ENCODE measurements around the gene PUS1. TPM values are rescaled to one million over a fixed set of nuclear protein-coding genes. Genes with fewer than 3 reads are reported as not detected.
"Not testable (repeated sequence)": the region's sequence is repeated elsewhere in the genome, so short reads cannot be mapped to it uniquely, and the experiment has no call there.

The PUS1 gene
- total RNA-seq, 1 donor from 2014 or later = 18.8 TPM

GRCh38 chr12:131982041-131982440 is 53.0 kb downstream of the PUS1 start:
- H3K27ac Mint-ChIP-seq (ENCODE audit: unreplicated experiment) = no peak overlapping the region
- H3K9me3 Mint-ChIP-seq (ENCODE audit: unreplicated experiment) = no peaks in the 10 kb centered on the region
- no peak overlapping the region for H3K4me3 Mint-ChIP-seq (ENCODE audit: unreplicated experiment)
- no peak for TF ChIP-seq CTCF (IDR thresholded peaks at IDR 0.05)
- DNase-seq (ENCODE audit: extremely low spot score, unreplicated experiment) = peak; percentile 69
- no peaks in the 10 kb centered on the region for H3K4me1 Mint-ChIP-seq (ENCODE audit: unreplicated experiment)
- H3K36me3 Mint-ChIP-seq (ENCODE audit: unreplicated experiment) = peaks cover 26% of the 10 kb centered on the region
- no peaks in the 10 kb centered on the region for H3K27me3 Mint-ChIP-seq (ENCODE audit: unreplicated experiment)

GRCh38 chr12:131983026-131983425 is 54.0 kb downstream of the PUS1 start:
- Mint-ChIP-seq H3K27ac (ENCODE audit: unreplicated experiment) (no peak overlapping the region), H3K9me3 (ENCODE audit: unreplicated experiment) (no peaks in the 10 kb centered on the region), H3K4me1 (ENCODE audit: unreplicated experiment) (peaks cover 3% of the 10 kb centered on the region), H3K4me3 (ENCODE audit: unreplicated experiment) (no peak overlapping the region), H3K36me3 (ENCODE audit: unreplicated experiment) (peaks cover 35% of the 10 kb centered on the region), H3K27me3 (ENCODE audit: unreplicated experiment) (no peaks in the 10 kb centered on the region)
- DNase-seq (ENCODE audit: extremely low spot score, unreplicated experiment) = peak; percentile 66
- no peak for TF ChIP-seq CTCF (IDR thresholded peaks at IDR 0.05)

GRCh38 chr12:131983554-131983953 is 54.5 kb downstream of the PUS1 start:
- Mint-ChIP-seq H3K4me3 (ENCODE audit: unreplicated experiment) (no peak overlapping the region), H3K4me1 (ENCODE audit: unreplicated experiment) (peaks cover 3% of the 10 kb centered on the region), H3K9me3 (ENCODE audit: unreplicated experiment) (no peaks in the 10 kb centered on the region), H3K27ac (ENCODE audit: unreplicated experiment) (no peak overlapping the region), H3K27me3 (ENCODE audit: unreplicated experiment) (no peaks in the 10 kb centered on the region), H3K36me3 (ENCODE audit: unreplicated experiment) (peaks cover 37% of the 10 kb centered on the region)
- peak; percentile 66 for DNase-seq (ENCODE audit: extremely low spot score, unreplicated experiment)
- no peak for TF ChIP-seq CTCF (IDR thresholded peaks at IDR 0.05)

GRCh38 chr12:131984334-131984733 is 55.3 kb downstream of the PUS1 start:
- TF ChIP-seq CTCF (IDR thresholded peaks at IDR 0.05) = no peak
- Mint-ChIP-seq H3K9me3 (ENCODE audit: unreplicated experiment) (no peaks in the 10 kb centered on the region), H3K36me3 (ENCODE audit: unreplicated experiment) (peaks cover 41% of the 10 kb centered on the region), H3K27ac (ENCODE audit: unreplicated experiment) (no peak overlapping the region), H3K27me3 (ENCODE audit: unreplicated experiment) (no peaks in the 10 kb centered on the region), H3K4me3 (ENCODE audit: unreplicated experiment) (no peak overlapping the region), H3K4me1 (ENCODE audit: unreplicated experiment) (peaks cover 4% of the 10 kb centered on the region)
- DNase-seq (ENCODE audit: extremely low spot score, unreplicated experiment) = no peak

- H3K27me3 Mint-ChIP-seq (ENCODE audit: unreplicated experiment); H3K4me3 Mint-ChIP-seq (ENCODE audit: unreplicated experiment); H3K27ac Mint-ChIP-seq (ENCODE audit: unreplicated experiment); H3K9me3 Mint-ChIP-seq (ENCODE audit: unreplicated experiment): not testable (repeated sequence)
- peak; percentile 21 for DNase-seq (ENCODE audit: extremely low spot score, unreplicated experiment)
- peaks cover 13% of the 10 kb centered on the region for H3K4me1 Mint-ChIP-seq (ENCODE audit: unreplicated experiment)
- peaks cover 37% of the 10 kb centered on the region for H3K36me3 Mint-ChIP-seq (ENCODE audit: unreplicated experiment)
Measured at GRCh38 chr12:131985510-131985875, 56.4 kb downstream of the PUS1 start.

GRCh38 chr12:131986361-131986760 is 57.3 kb downstream of the PUS1 start:
- peak; percentile 80 for DNase-seq (ENCODE audit: extremely low spot score, unreplicated experiment)
- H3K36me3 Mint-ChIP-seq (ENCODE audit: unreplicated experiment) = peaks cover 38% of the 10 kb centered on the region
- no peaks in the 10 kb centered on the region for H3K9me3 Mint-ChIP-seq (ENCODE audit: unreplicated experiment)
- no peaks in the 10 kb centered on the region for H3K27me3 Mint-ChIP-seq (ENCODE audit: unreplicated experiment)
- TF ChIP-seq CTCF (IDR thresholded peaks at IDR 0.05) = no peak
- H3K4me1 Mint-ChIP-seq (ENCODE audit: unreplicated experiment) = peaks cover 22% of the 10 kb centered on the region
- H3K27ac Mint-ChIP-seq (ENCODE audit: unreplicated experiment) = no peak overlapping the region
- no peak overlapping the region for H3K4me3 Mint-ChIP-seq (ENCODE audit: unreplicated experiment)
